Endothelial cell of umbilical vein (primary cell): ENCODE data around the gene CALHM5. TPM values are rescaled to one million over a fixed set of nuclear protein-coding genes. Genes with fewer than 3 reads are reported as not detected.

Source experiments
- BruUV-seq: library from RNA; stranded (reverse); fragments of 400-500 nt; replicated peaks from 2 replicates; lab custom pipeline; 2021; lab: Mats Ljungman, UMichigan
- CTCF ChIA-PET: fragments of 300-600, 350-600 bp; sonication (Branson Sonifier 250); formaldehyde crosslinking; loops from one replicate; lab custom pipeline; 2021; ENCODE audit warnings: antibody characterized with exemption, inconsistent platforms; lab: Charles Lee
- POLR2A ChIA-PET: fragments of 300-600, 350-600 bp; sonication (Branson Sonifier 250); formaldehyde crosslinking; loops from one replicate; lab custom pipeline; 2021; ENCODE audit warnings: antibody characterized with exemption, inconsistent platforms; lab: Charles Lee
- DNase-seq: peaks from one replicate; pipeline ENCODE4 v3.0.0-alpha.2; 2011; ENCODE audit warnings: low read depth, low spot score
- FAIRE-seq: peaks from 2 replicates; lab custom pipeline; 2011; peaks lifted over from hg19 to GRCh38; lab: Jason Lieb, UNC
- H2AFZ ChIP-seq: 2 replicates; pipeline ENCODE4 v1.6.0; 2012; ENCODE audit warnings: low read depth, low read length, control low read depth, inconsistent platforms
- H3K27ac ChIP-seq: 2 replicates; pipeline ENCODE4 v1.5.1; 2011; ENCODE audit warnings: low read depth, mild to moderate bottlenecking, control low read depth, low read length, moderate library complexity; ENCODE audit not compliant: insufficient read depth
- H3K27me3 ChIP-seq, 2 experiments: 2 replicates each; pipeline versions ENCODE4 v1.6.0 to v1.6.1; 2011; ENCODE audit warnings: low read length in 2 of 2, mixed read lengths in 1 of 2; ENCODE audit not compliant: control insufficient read depth in 2 of 2, insufficient read depth in 2 of 2
- H3K36me3 ChIP-seq, 2 experiments: 2 replicates in 1 of 2; 3 replicates in 1 of 2; pipeline ENCODE4 v1.5.1; 2011; ENCODE audit warnings: low read length in 2 of 2, mild to moderate bottlenecking in 1 of 2, moderate library complexity in 1 of 2; ENCODE audit not compliant: control insufficient read depth in 2 of 2, insufficient read depth in 2 of 2; ENCODE audit errors: extremely low read depth in 1 of 2
- H3K4me1 ChIP-seq: 3 replicates; pipeline ENCODE4 v1.5.1; 2011; ENCODE audit warnings: mild to moderate bottlenecking, low read length; ENCODE audit not compliant: control insufficient read depth, insufficient read depth; ENCODE audit errors: extremely low read depth
- H3K4me2 ChIP-seq: 2 replicates; pipeline ENCODE4 v1.6.1; 2011; ENCODE audit warnings: low read length, control low read depth, mixed read lengths; ENCODE audit not compliant: insufficient read depth
- H3K4me3 ChIP-seq, 3 experiments: fragments of 200-600 bp in 1 of 3; sonication (generic), shearing (Covaris generic) in 1 of 3; replicated peaks in 1 of 3; 2 replicates each; pipeline ENCODE4 v1.5.1; 2011 to 2016; ENCODE audit warnings: control low read depth in 3 of 3, low read length in 3 of 3, mild to moderate bottlenecking in 2 of 3, inconsistent platforms in 1 of 3, low read depth in 1 of 3, moderate library complexity in 1 of 3; ENCODE audit not compliant: insufficient read depth in 1 of 3
- H3K79me2 ChIP-seq: 2 replicates; pipeline ENCODE4 v1.6.0; 2012; ENCODE audit warnings: low read length, inconsistent platforms; ENCODE audit not compliant: control insufficient read depth, insufficient read depth
- H3K9ac ChIP-seq: replicated peaks from 2 replicates; pipeline ENCODE3; 2011; ENCODE audit warnings: low read length, control low read depth; ENCODE audit not compliant: insufficient read depth; ENCODE audit errors: extremely low read depth
- H3K9me1 ChIP-seq: replicated peaks from 3 replicates; pipeline ENCODE4 v1.6.0; 2011; ENCODE audit warnings: mild to moderate bottlenecking, low read length; ENCODE audit not compliant: control insufficient read depth, insufficient read depth; ENCODE audit errors: extremely low read depth
- H3K9me3 ChIP-seq: replicated peaks from 2 replicates; pipeline ENCODE4 v1.5.1; 2012; ENCODE audit warnings: low read length, inconsistent platforms; ENCODE audit not compliant: control insufficient read depth, insufficient read depth
- H4K20me1 ChIP-seq: replicated peaks from 2 replicates; pipeline ENCODE3; 2011; ENCODE audit warnings: mild to moderate bottlenecking, low read length; ENCODE audit not compliant: control insufficient read depth, insufficient read depth; ENCODE audit errors: extremely low read depth
- EZH2 ChIP-seq: IDR thresholded peaks from 2 replicates; pipeline ENCODE4 v1.6.1; 2012; ENCODE audit warnings: borderline replicate concordance, low read depth, mild to moderate bottlenecking, moderate library complexity, low read length, inconsistent platforms; ENCODE audit not compliant: severe bottlenecking
- FOS ChIP-seq: IDR thresholded peaks from 2 replicates; pipeline ENCODE4 v1.6.1; 2011; ENCODE audit warnings: mild to moderate bottlenecking, low read length, moderate library complexity, borderline replicate concordance; ENCODE audit not compliant: insufficient read depth
- GATA2 ChIP-seq: IDR thresholded peaks from 2 replicates; pipeline ENCODE4 v1.7.0; 2011; ENCODE audit warnings: low read depth, mild to moderate bottlenecking, moderate library complexity, mixed read lengths, low read length; ENCODE audit not compliant: insufficient read length, insufficient read depth
- JUN ChIP-seq: IDR thresholded peaks from 2 replicates; pipeline ENCODE4 v1.6.1; 2011; ENCODE audit warnings: borderline replicate concordance, low read depth; ENCODE audit not compliant: insufficient read length, insufficient read depth
- MAX ChIP-seq: IDR thresholded peaks from 2 replicates; pipeline ENCODE4 v1.6.1; 2011; ENCODE audit not compliant: insufficient read depth, insufficient read length
- MYC ChIP-seq: IDR thresholded peaks from one replicate; pipeline ENCODE4 v1.6.1; 2011; ENCODE audit warnings: mild to moderate bottlenecking, low read depth, low read length
- POLR2A ChIP-seq: IDR thresholded peaks from 2 replicates; pipeline ENCODE4 v1.6.1; 2012; ENCODE audit warnings: low read depth, mild to moderate bottlenecking, control low read depth, low read length
- POLR2AphosphoS5 ChIP-seq: IDR thresholded peaks from 2 replicates; pipeline ENCODE4 v1.6.1; 2012; ENCODE audit warnings: low read depth, mild to moderate bottlenecking, control low read depth, low read length, moderate library complexity; ENCODE audit not compliant: insufficient read depth
- dilution Hi-C: fragments of 300-500 bp; cut with MboI; formaldehyde crosslinking; loops from one replicate; pipeline ENCODE4 v1.15.0; 2019; ENCODE audit warnings: low sequenced_read_pairs; ENCODE audit not compliant: extremely low pct_ligation_motif_present
- intact Hi-C: fragments of 100-400 bp; cut with micrococcal nuclease; formaldehyde crosslinking; loops from one replicate; pipeline ENCODE4 v1.10.0; 2022
- polyA plus RNA-seq, 4 experiments: library from polyadenylated mRNA; depleted of rRNA in 3 of 4; stranded (reverse) in 3 of 4; unstranded in 1 of 4; fragments of >200 nt; gene quantifications; 2 replicates each; pipeline versions ENCODE4 v1.2.1 to v1.2.3, GENCODE V29; 2011 to 2012; ENCODE audit warnings: missing spikeins in 1 of 4
- total RNA-seq: library from RNA; stranded (reverse); gene quantifications from 2 replicates; pipeline ENCODE4 v1.2.3, GENCODE V29; 2021
- TF ChIP-seq, protein P1 (sequence below), 2 donors: IDR thresholded peaks; 1 replicate in 1 of 2; 2 replicates in 1 of 2; pipeline ENCODE4 v1.5.1; 2011; ENCODE audit warnings: low read length in 2 of 2, mild to moderate bottlenecking in 2 of 2, moderate library complexity in 2 of 2, control low read depth in 1 of 2, inconsistent platforms in 1 of 2, low read depth in 1 of 2; ENCODE audit not compliant: insufficient read depth in 1 of 2; ENCODE audit errors: extremely low read depth in 1 of 2

CALHM5 gene
- total and polyA plus RNA-seq, 2 donors (not counting 3 experiments of a cell fraction or from before 2014, with no cell fraction given) = 4.5 to 6.6 TPM

- no peaks in the 10 kb centered on the region for H3K36me3 ChIP-seq
- H3K4me3 ChIP-seq = no peak overlapping the region
- H3K9me3 ChIP-seq = no peaks in the 10 kb centered on the region
- no TSS peak for BruUV-seq
- H3K9ac ChIP-seq = no peak overlapping the region
- no peak overlapping the region for H2AFZ ChIP-seq
- dilution Hi-C loops (no loop called here), intact Hi-C loops (no loop called here)
- no peak overlapping the region for H3K4me2 ChIP-seq
- FAIRE-seq (no peak), DNase-seq (no peak)
- TF ChIP-seq POLR2A = no peak
- TF ChIP-seq GATA2 = no peak
- H3K79me2 ChIP-seq = no peaks in the 10 kb centered on the region
- ChIA-PET POLR2A (no interaction called here), CTCF (interaction anchor here (1.1 kb wide), 1 partner anchor 206 kb away, joined by 3 read pairs; the partner anchor contains the start of gene TSPYL1)
- no peaks in the 10 kb centered on the region for H3K9me1 ChIP-seq
- no peaks in the 10 kb centered on the region for H4K20me1 ChIP-seq
- no peak overlapping the region for H3K27ac ChIP-seq
- peaks cover 5 to 12% of the 10 kb centered on the region in 2 experiments for H3K27me3 ChIP-seq
- no peaks in the 10 kb centered on the region for H3K4me1 ChIP-seq
Measured at GRCh38 chr6:116485559-116486184, 25.8 kb upstream of the CALHM5 start.

DNA sequence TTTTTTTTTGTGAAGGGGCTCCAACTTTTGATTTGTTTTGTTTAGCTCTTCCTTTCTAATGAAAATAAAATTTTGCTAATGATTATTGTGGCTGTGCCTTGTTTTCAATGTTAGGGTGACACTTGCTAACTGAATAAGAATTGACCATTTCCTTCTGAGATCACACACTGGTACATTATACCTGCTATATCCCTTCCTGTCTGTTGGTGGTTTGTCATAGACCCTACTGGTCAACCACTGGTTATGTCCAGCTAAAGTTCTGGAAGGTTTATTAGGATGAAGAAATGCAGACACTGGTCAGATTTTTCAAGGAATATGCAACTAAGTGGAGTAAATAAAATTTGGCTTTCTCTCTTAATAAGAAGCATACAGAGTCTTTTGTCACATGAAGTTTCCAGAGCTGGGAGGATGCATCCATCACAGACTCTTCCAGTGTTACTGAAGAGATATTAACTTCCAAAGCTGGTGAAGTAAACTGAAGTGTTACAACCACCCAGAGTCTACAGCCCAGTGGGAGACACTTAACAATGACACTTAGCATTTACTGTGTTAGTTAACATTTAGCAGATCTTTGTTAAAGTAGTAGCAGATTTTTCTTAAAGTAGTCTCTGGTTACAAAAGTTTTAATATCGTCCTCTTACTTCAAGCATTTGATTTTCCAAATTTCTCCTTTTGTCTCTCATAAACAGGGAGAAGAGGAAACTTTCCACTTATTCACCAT, 19.7 kb upstream of the CALHM5 start:
- no peaks in the 10 kb centered on the region for H3K27me3 ChIP-seq
- H3K9me1 ChIP-seq = no peaks in the 10 kb centered on the region
- DNase-seq (no peak), FAIRE-seq (no peak)
- ChIA-PET POLR2A (no interaction called here), CTCF (interaction anchor here (0.9 to 2.1 kb wide), 4 partner anchors 20 to 274 kb away, joined by 3 to 8 read pairs (median 3); partner anchors contain the start of gene CALHM5)
- no peaks in the 10 kb centered on the region for H3K4me1 ChIP-seq
- no peaks in the 10 kb centered on the region for H3K36me3 ChIP-seq
- dilution Hi-C loops = no loop called here
- intact Hi-C loops = no loop called here
- no TSS peak for BruUV-seq
- H3K9ac ChIP-seq = peak overlapping the region; percentile 11
- no peaks in the 10 kb centered on the region for H3K9me3 ChIP-seq
- no peaks in the 10 kb centered on the region for H4K20me1 ChIP-seq
- no peak overlapping the region for H3K27ac ChIP-seq
- no peak overlapping the region for H2AFZ ChIP-seq
- no peak overlapping the region for H3K4me3 ChIP-seq
- H3K79me2 ChIP-seq = no peaks in the 10 kb centered on the region
- no peak for TF ChIP-seq GATA2
- no peak for TF ChIP-seq POLR2AphosphoS5
- TF ChIP-seq EZH2 = no peak
- TF ChIP-seq JUN = no peak
- no peak for TF ChIP-seq FOS
- no peak for TF ChIP-seq MAX
- TF ChIP-seq, protein P1, sequence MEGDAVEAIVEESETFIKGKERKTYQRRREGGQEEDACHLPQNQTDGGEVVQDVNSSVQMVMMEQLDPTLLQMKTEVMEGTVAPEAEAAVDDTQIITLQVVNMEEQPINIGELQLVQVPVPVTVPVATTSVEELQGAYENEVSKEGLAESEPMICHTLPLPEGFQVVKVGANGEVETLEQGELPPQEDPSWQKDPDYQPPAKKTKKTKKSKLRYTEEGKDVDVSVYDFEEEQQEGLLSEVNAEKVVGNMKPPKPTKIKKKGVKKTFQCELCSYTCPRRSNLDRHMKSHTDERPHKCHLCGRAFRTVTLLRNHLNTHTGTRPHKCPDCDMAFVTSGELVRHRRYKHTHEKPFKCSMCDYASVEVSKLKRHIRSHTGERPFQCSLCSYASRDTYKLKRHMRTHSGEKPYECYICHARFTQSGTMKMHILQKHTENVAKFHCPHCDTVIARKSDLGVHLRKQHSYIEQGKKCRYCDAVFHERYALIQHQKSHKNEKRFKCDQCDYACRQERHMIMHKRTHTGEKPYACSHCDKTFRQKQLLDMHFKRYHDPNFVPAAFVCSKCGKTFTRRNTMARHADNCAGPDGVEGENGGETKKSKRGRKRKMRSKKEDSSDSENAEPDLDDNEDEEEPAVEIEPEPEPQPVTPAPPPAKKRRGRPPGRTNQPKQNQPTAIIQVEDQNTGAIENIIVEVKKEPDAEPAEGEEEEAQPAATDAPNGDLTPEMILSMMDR (IDR thresholded peaks at IDR 0.05; ENCODE audit: extremely low read depth in 1 of 2, insufficient read depth in 1 of 2, low read depth in 1 of 2, low read length in 2 of 2) = no peak
- TF ChIP-seq MYC = no peak
- TF ChIP-seq POLR2A = no peak
- H3K4me2 ChIP-seq = no peak overlapping the region
